Osteoblast (primary cell): ENCODE data around the gene OOEP. TPM values are rescaled to one million over a fixed set of nuclear protein-coding genes. Genes with fewer than 3 reads are reported as not detected.

Source experiments
- DNase-seq: peaks from one replicate; pipeline ENCODE4 v3.0.0; 2011; ENCODE audit warnings: low spot score, mixed read lengths; ENCODE audit not compliant: insufficient read length; ENCODE audit errors: missing footprints
- H2AFZ ChIP-seq: 2 replicates; pipeline ENCODE4 v1.6.0; 2011; ENCODE audit warnings: mild to moderate bottlenecking, low read length
- H3K27ac ChIP-seq: 2 replicates; pipeline ENCODE4 v1.5.1; 2011; ENCODE audit warnings: mild to moderate bottlenecking, low read depth, low read length, moderate library complexity
- H3K27me3 ChIP-seq: 2 replicates; pipeline ENCODE4 v1.6.0; 2012; ENCODE audit warnings: mild to moderate bottlenecking, control low read depth, inconsistent platforms, low read length, moderate library complexity; ENCODE audit not compliant: insufficient read depth
- H3K36me3 ChIP-seq: 2 replicates; pipeline ENCODE4 v1.5.1; 2011; ENCODE audit warnings: mild to moderate bottlenecking, low read length, control low read depth, moderate library complexity; ENCODE audit not compliant: insufficient read depth
- H3K4me1 ChIP-seq: 2 replicates; pipeline ENCODE4 v1.5.1; 2011; ENCODE audit warnings: mild to moderate bottlenecking, low read length, control low read depth, moderate library complexity; ENCODE audit not compliant: insufficient read depth
- H3K4me2 ChIP-seq: 2 replicates; pipeline ENCODE4 v1.6.0; 2011; ENCODE audit warnings: mild to moderate bottlenecking, low read length; ENCODE audit not compliant: insufficient read depth
- H3K4me3 ChIP-seq: fragments of 200-600 bp; sonication (generic); 3 replicates; pipeline ENCODE4 v1.5.1; 2012; ENCODE audit warnings: mild to moderate bottlenecking, low read length, inconsistent platforms; ENCODE audit not compliant: insufficient read depth
- H3K79me2 ChIP-seq: 2 replicates; pipeline ENCODE4 v1.6.0; 2012; ENCODE audit warnings: mild to moderate bottlenecking, low read length, control low read depth, inconsistent platforms; ENCODE audit not compliant: insufficient read depth
- H3K9me3 ChIP-seq: 2 replicates; pipeline ENCODE4 v1.5.1; 2011; ENCODE audit warnings: low read depth, low read length, control low read depth
- H4K20me1 ChIP-seq: 2 replicates; pipeline ENCODE4 v1.6.0; 2012; ENCODE audit warnings: mild to moderate bottlenecking, low read length, control low read depth; ENCODE audit not compliant: insufficient read depth
- small RNA-seq: library from RNA; depleted of rRNA; stranded (forward); fragments of <200 nt; gene quantifications from one replicate; pipeline ENCODE3, GENCODE V24; 2012
- total RNA-seq: library from RNA; depleted of rRNA; stranded (reverse); fragments of >200 nt; gene quantifications from 2 replicates; pipeline ENCODE4 v1.2.3, GENCODE V29; 2012
- TF ChIP-seq, protein P1 (sequence below): IDR thresholded peaks from 2 replicates; pipeline ENCODE4 v1.5.1; 2011; ENCODE audit warnings: mild to moderate bottlenecking, low read depth, low read length, moderate library complexity; ENCODE audit errors: extremely low read depth

The OOEP gene
- total RNA-seq, 1 donor = 0.36 TPM

DNA sequence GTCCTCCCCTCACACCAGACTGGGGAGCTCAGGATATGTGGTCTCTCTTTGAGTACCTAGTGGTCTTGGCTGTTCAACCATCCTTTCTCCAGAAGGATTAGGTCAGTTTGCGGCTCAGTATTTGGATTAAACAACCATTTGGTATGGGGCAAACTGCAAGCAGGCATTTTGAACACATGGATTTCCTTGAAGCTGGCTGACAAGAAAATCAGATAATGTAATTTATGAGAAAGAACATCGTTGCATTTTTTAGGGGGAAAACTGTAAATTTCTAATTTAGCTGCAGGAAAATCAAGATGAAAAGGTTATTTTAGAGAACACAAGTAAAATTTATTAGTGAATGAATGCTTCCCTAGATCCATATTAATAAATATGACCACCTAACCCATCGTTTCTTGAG, 40.9 kb downstream of the OOEP start:
- Histone ChIP-seq H3K27me3 (peaks cover 14% of the 10 kb centered on the region), H4K20me1 (no peaks in the 10 kb centered on the region), H3K9me3 (no peaks in the 10 kb centered on the region), H3K4me3 (no peak overlapping the region), H3K4me2 (no peak overlapping the region), H2AFZ (no peak overlapping the region), H3K4me1 (no peaks in the 10 kb centered on the region), H3K27ac (no peak overlapping the region), H3K36me3 (no peaks in the 10 kb centered on the region), H3K79me2 (no peaks in the 10 kb centered on the region)
- no peak for DNase-seq
- TF ChIP-seq, protein P1, sequence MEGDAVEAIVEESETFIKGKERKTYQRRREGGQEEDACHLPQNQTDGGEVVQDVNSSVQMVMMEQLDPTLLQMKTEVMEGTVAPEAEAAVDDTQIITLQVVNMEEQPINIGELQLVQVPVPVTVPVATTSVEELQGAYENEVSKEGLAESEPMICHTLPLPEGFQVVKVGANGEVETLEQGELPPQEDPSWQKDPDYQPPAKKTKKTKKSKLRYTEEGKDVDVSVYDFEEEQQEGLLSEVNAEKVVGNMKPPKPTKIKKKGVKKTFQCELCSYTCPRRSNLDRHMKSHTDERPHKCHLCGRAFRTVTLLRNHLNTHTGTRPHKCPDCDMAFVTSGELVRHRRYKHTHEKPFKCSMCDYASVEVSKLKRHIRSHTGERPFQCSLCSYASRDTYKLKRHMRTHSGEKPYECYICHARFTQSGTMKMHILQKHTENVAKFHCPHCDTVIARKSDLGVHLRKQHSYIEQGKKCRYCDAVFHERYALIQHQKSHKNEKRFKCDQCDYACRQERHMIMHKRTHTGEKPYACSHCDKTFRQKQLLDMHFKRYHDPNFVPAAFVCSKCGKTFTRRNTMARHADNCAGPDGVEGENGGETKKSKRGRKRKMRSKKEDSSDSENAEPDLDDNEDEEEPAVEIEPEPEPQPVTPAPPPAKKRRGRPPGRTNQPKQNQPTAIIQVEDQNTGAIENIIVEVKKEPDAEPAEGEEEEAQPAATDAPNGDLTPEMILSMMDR = no peak

- Histone ChIP-seq H3K9me3 (no peaks in the 10 kb centered on the region), H4K20me1 (no peaks in the 10 kb centered on the region), H3K27ac (no peak overlapping the region), H3K4me2 (no peak overlapping the region), H3K79me2 (no peaks in the 10 kb centered on the region), H3K4me1 (no peaks in the 10 kb centered on the region), H3K27me3 (no peaks in the 10 kb centered on the region), H3K36me3 (no peaks in the 10 kb centered on the region), H3K4me3 (no peak overlapping the region), H2AFZ (no peak overlapping the region)
- TF ChIP-seq, protein P1 = no peak
- no peak for DNase-seq
These were observed 44.0 kb downstream of the OOEP start for GRCh38 chr6:73325656-73326055.

DNA sequence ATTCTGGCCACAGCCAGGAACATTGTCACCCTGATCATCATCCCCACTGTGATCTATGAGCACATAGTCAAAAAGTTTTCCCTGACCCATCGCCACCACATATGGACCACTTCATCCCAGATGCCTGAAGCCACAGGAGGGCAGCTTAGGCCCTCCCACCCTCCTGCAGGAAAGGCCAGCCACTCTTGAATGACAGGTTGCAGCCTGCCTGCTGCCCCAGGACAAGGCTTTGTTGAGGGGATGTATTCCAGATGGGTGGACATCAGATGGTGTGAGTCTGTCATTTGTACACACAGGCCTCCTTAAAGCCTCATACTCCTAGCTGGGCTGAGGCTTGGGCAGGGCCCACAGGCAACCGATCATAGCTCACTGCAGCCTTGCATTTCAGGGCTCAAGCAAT, 46.4 kb downstream of the OOEP start:
- Histone ChIP-seq H3K27ac (no peak overlapping the region), H3K36me3 (no peaks in the 10 kb centered on the region), H3K4me1 (no peaks in the 10 kb centered on the region), H3K9me3 (no peaks in the 10 kb centered on the region), H4K20me1 (no peaks in the 10 kb centered on the region), H3K27me3 (no peaks in the 10 kb centered on the region), H2AFZ (no peak overlapping the region), H3K79me2 (no peaks in the 10 kb centered on the region), H3K4me3 (no peak overlapping the region), H3K4me2 (no peak overlapping the region)
- DNase-seq = no peak
- TF ChIP-seq, protein P1 = no peak

Small RNA genes within 50 kb of the gene (small RNA-seq; reads per million reads assigned to genes)
- gene RPL39P3 = not detected

Other genes starting within 250 kb of the OOEP start
- 0.72 TPM in 1 of 2 replicates, not detected in the other for gene KHDC1L, start 144.4 kb downstream of the OOEP start, total RNA-seq
- 2.9 and 4.0 TPM in 2 replicates for gene KHDC1, start 106.7 kb downstream of the OOEP start, total RNA-seq
- not detected in 2 replicates for gene DPPA5, start 15.6 kb downstream of the OOEP start, total RNA-seq
- not detected in 2 replicates for gene KHDC3L, start 7.2 kb downstream of the OOEP start, total RNA-seq
- gene DDX43, start 24.9 kb upstream of the OOEP start, total RNA-seq = 5.0 and 8.7 TPM in 2 replicates
- gene CGAS, start 82.4 kb upstream of the OOEP start, total RNA-seq = 5.9 and 6.2 TPM in 2 replicates
- gene MTO1, start 91.8 kb upstream of the OOEP start, total RNA-seq = 30.9 and 40.9 TPM in 2 replicates
- gene EEF1A1, start 151.1 kb upstream of the OOEP start, total RNA-seq = 18,909 and 19,513 TPM in 2 replicates